Kidney (tissue), 14 donors: ENCODE results near the gene PSMD4. TPM values are rescaled to one million over a fixed set of nuclear protein-coding genes. Genes with fewer than 3 reads are reported as not detected.

ENCODE experiments used
- DNase-seq, 5 donors: peaks; one replicate each; pipeline ENCODE4 v3.0.0-alpha.2; 2013 to 2020
- FAIRE-seq: peaks from 2 replicates; lab custom pipeline; 2012; peaks lifted over from hg19 to GRCh38; lab: Jason Lieb, UNC
- H3K27ac ChIP-seq, 2 donors: one replicate each; pipeline ENCODE4 v1.7.0; 2013; ENCODE audit warnings: low read depth in 2 of 2, low read length in 2 of 2, inconsistent platforms in 1 of 2
- H3K27me3 ChIP-seq: one replicate; pipeline ENCODE4 v1.7.1; 2013; ENCODE audit warnings: low read length, inconsistent platforms; ENCODE audit not compliant: control insufficient read depth, insufficient read depth
- H3K36me3 ChIP-seq, 3 donors: one replicate each; pipeline versions ENCODE4 v1.7.0 to v1.7.1; 2013; ENCODE audit warnings: low read length in 3 of 3, control low read depth in 1 of 3, inconsistent platforms in 1 of 3; ENCODE audit not compliant: insufficient read depth in 3 of 3, control insufficient read depth in 2 of 3
- H3K4me1 ChIP-seq, 3 donors: one replicate each; pipeline versions ENCODE4 v1.7.0 to v1.7.1; 2013; ENCODE audit warnings: low read length in 3 of 3, inconsistent platforms in 1 of 3, low read depth in 1 of 3; ENCODE audit not compliant: control insufficient read depth in 2 of 3, insufficient read depth in 2 of 3
- H3K4me3 ChIP-seq, 3 donors: one replicate each; pipeline versions ENCODE4 v1.7.0 to v1.8.1; 2013; ENCODE audit warnings: low read length in 3 of 3, control low read depth in 1 of 3, inconsistent platforms in 1 of 3
- H3K9ac ChIP-seq, 3 donors: one replicate each; pipeline versions ENCODE4 v1.7.0 to v1.7.1; 2013; ENCODE audit warnings: low read length in 3 of 3, control low read depth in 1 of 3, inconsistent platforms in 1 of 3
- H3K9me3 ChIP-seq, 3 donors: one replicate each; pipeline versions ENCODE4 v1.7.0 to v1.7.1; 2013; ENCODE audit warnings: low read length in 3 of 3, control low read depth in 1 of 3, inconsistent platforms in 1 of 3; ENCODE audit not compliant: control insufficient read depth in 2 of 3, insufficient read depth in 1 of 3
- intact Hi-C: fragments of 100-400 bp; cut with DNase I; formaldehyde crosslinking; loops from one replicate; pipeline ENCODE4 v1.11.1; 2022
- polyA plus RNA-seq: library from polyadenylated mRNA; stranded (reverse); fragments of 350-450 nt; fragmentation: Illumina TruSeq; extraction: RNeasy Lipid Tissue Mini Kit (QIAGEN cat#74804); gene quantifications from one replicate; pipeline ENCODE4 v1.2.3, GENCODE V29; 2014; ENCODE audit warnings: low read depth, low replicate concordance; ENCODE audit not compliant: insufficient read depth
- total RNA-seq: library from RNA; stranded (reverse); fragmentation: NEBNext Ultra II Directional; extraction: Animal tissue kit (Norgen Biotek cat#: 25700); gene quantifications from one replicate; pipeline ENCODE4 v1.2.1, GENCODE V29; 2021
- TF ChIP-seq, protein P1 (sequence below): IDR thresholded peaks from 3 replicates; pipeline ENCODE4 v1.5.1; 2012; ENCODE audit warnings: mild to moderate bottlenecking, moderate library complexity, borderline replicate concordance; ENCODE audit not compliant: insufficient read depth; ENCODE audit errors: extremely low read depth
- donor health status: control.
- donor health status: control.
- donor health status: control.
- donor health status: control.
- donor health status: control.
- donor health status: DM: yes; HTN: yes; CAD: no.
- donor health status: Normal renal cell carcinoma (clear cell type).

Gene PSMD4
- total and polyA plus RNA-seq, 2 donors from 2014 or later, result 123 to 178 TPM

GRCh38 chr1:151242442-151242841 lies 12.1 kb upstream of the PSMD4 start:
- no peaks in the 10 kb centered on the region for H3K9me3 ChIP-seq
- TF ChIP-seq, protein P1, sequence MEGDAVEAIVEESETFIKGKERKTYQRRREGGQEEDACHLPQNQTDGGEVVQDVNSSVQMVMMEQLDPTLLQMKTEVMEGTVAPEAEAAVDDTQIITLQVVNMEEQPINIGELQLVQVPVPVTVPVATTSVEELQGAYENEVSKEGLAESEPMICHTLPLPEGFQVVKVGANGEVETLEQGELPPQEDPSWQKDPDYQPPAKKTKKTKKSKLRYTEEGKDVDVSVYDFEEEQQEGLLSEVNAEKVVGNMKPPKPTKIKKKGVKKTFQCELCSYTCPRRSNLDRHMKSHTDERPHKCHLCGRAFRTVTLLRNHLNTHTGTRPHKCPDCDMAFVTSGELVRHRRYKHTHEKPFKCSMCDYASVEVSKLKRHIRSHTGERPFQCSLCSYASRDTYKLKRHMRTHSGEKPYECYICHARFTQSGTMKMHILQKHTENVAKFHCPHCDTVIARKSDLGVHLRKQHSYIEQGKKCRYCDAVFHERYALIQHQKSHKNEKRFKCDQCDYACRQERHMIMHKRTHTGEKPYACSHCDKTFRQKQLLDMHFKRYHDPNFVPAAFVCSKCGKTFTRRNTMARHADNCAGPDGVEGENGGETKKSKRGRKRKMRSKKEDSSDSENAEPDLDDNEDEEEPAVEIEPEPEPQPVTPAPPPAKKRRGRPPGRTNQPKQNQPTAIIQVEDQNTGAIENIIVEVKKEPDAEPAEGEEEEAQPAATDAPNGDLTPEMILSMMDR, result no peak
- intact Hi-C loops, result no loop called here
- H3K9ac ChIP-seq, result no peak overlapping the region
- no peak overlapping the region for H3K4me3 ChIP-seq
- H3K4me1 ChIP-seq, result no peaks in the 10 kb centered on the region
- H3K27ac ChIP-seq, result no peak overlapping the region
- H3K27me3 ChIP-seq, result no peaks in the 10 kb centered on the region
- no peak for DNase-seq
- no peak for FAIRE-seq
- peaks cover 25 to 48% (median 38%) of the 10 kb centered on the region in 3 donors for H3K36me3 ChIP-seq

GRCh38 chr1:151243683-151244216 lies 10.8 kb upstream of the PSMD4 start:
- Histone ChIP-seq H3K36me3 (peaks cover 17 to 37% (median 34%) of the 10 kb centered on the region in 3 donors), H3K9ac (no peak overlapping the region), H3K27me3 (no peaks in the 10 kb centered on the region), H3K9me3 (no peaks in the 10 kb centered on the region), H3K4me3 (no peak overlapping the region), H3K4me1 (no peaks in the 10 kb centered on the region), H3K27ac (no peak overlapping the region)
- TF ChIP-seq, protein P1, result no peak
- FAIRE-seq (no peak), DNase-seq (no peak)
- intact Hi-C loops, result no loop called here

- FAIRE-seq (no peak), DNase-seq (no peak)
- intact Hi-C loops, result no loop called here
- no peaks in the 10 kb centered on the region for H3K9me3 ChIP-seq
- TF ChIP-seq, protein P1, result no peak
- H3K9ac ChIP-seq, result no peak overlapping the region
- no peaks in the 10 kb centered on the region for H3K27me3 ChIP-seq
- H3K4me3 ChIP-seq, result no peak overlapping the region
- H3K36me3 ChIP-seq, result peaks cover 12 to 31% (median 28%) of the 10 kb centered on the region in 3 donors
- H3K4me1 ChIP-seq, result no peaks in the 10 kb centered on the region
- H3K27ac ChIP-seq, result no peak overlapping the region
Observed at GRCh38 chr1:151246786-151247185, 7.7 kb upstream of the PSMD4 start.
